HEK293 (cell line): Measurements from ENCODE around the gene CUL9.

Source experiments
- GLI4 ChIP-seq: fragments of 450-650 bp; formaldehyde crosslinking; IDR thresholded peaks from 2 replicates; pipeline ENCODE4 v1.5.1; 2016; ENCODE audit warnings: missing biosample characterization, missing genetic modification characterization
- ZNF76 ChIP-seq: fragments of 450-650 bp; formaldehyde crosslinking; IDR thresholded peaks from 2 replicates; pipeline ENCODE4; 2016; ENCODE audit warnings: low read depth, missing biosample characterization, missing genetic modification characterization, borderline replicate concordance
- TF ChIP-seq, protein P1 (sequence below): fragments of 450-650 bp; formaldehyde crosslinking; IDR thresholded peaks from 2 replicates; pipeline ENCODE4 v1.5.1; 2016; ENCODE audit warnings: missing biosample characterization, missing genetic modification characterization, low read depth

DNA sequence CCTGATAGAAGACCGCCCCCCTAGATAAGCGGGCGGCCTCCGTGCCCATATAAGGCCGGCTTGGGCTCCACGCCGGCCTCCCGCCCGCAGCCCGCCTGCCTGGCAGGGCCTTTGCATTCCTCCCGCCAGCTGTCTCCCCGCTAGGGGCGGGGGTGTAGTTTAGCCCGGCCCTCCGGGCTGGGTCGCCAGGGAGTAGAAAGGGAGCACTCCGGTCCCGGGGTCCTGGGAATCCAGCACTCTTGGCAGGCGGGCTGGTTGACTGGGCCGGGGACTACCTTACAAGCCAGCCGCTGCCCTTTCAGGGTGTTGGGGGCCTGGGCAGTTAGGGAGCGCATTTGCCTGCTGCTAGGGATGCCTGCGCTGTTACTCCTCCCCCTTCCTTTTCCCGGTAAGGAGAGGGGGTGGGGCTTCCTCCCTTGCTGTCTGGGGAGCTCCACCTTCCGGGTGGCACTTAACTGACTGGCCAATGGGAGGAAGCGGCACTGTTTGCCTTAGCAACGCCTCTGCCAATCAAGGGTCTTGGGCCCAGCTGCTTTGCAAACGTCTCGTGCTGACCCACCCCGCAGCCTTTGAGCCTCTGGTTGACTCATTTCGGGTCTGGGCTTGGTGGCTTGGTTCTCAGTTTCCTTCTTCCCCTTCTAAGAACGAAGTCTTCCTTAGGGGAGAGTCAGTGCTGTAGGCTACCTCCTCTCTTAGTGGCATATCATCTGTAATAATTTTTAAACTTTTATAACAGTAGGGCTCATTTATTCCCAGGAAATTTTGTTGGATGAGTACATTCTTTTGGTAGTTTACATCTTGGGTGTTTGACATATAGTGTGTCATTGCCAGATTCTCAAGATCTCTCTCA is 7.5 kb upstream of the CUL9 start:
- TF ChIP-seq GLI4 (no peak), ZNF76 (no peak)
- TF ChIP-seq, protein P1, sequence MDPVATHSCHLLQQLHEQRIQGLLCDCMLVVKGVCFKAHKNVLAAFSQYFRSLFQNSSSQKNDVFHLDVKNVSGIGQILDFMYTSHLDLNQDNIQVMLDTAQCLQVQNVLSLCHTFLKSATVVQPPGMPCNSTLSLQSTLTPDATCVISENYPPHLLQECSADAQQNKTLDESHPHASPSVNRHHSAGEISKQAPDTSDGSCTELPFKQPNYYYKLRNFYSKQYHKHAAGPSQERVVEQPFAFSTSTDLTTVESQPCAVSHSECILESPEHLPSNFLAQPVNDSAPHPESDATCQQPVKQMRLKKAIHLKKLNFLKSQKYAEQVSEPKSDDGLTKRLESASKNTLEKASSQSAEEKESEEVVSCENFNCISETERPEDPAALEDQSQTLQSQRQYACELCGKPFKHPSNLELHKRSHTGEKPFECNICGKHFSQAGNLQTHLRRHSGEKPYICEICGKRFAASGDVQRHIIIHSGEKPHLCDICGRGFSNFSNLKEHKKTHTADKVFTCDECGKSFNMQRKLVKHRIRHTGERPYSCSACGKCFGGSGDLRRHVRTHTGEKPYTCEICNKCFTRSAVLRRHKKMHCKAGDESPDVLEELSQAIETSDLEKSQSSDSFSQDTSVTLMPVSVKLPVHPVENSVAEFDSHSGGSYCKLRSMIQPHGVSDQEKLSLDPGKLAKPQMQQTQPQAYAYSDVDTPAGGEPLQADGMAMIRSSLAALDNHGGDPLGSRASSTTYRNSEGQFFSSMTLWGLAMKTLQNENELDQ (tag by site-specific recombination), result no peak
